CD4-positive, alpha-beta T cell treated with Interleukin-17A for 4 hours (primary cell): ENCODE measurements around the gene CSNK1D.
A peak's percentile ranks its signal among the peaks of the same experiment; 100 is the strongest.

Experiments
- DNase-seq: peaks from one replicate; pipeline ENCODE4 v3.0.0-alpha.2; 2020; ENCODE audit warnings: mixed read lengths

The CSNK1D gene

GRCh38 chr17:82294064-82294773 lies 20.7 kb upstream of the CSNK1D start:
- DNase-seq: peak; percentile 6

GRCh38 chr17:82292251-82293154 lies 19.0 kb upstream of the CSNK1D start:
- DNase-seq: peak; percentile 93

- no peak for DNase-seq
Measured at GRCh38 chr17:82291582-82292250, 18.2 kb upstream of the CSNK1D start.

DNA sequence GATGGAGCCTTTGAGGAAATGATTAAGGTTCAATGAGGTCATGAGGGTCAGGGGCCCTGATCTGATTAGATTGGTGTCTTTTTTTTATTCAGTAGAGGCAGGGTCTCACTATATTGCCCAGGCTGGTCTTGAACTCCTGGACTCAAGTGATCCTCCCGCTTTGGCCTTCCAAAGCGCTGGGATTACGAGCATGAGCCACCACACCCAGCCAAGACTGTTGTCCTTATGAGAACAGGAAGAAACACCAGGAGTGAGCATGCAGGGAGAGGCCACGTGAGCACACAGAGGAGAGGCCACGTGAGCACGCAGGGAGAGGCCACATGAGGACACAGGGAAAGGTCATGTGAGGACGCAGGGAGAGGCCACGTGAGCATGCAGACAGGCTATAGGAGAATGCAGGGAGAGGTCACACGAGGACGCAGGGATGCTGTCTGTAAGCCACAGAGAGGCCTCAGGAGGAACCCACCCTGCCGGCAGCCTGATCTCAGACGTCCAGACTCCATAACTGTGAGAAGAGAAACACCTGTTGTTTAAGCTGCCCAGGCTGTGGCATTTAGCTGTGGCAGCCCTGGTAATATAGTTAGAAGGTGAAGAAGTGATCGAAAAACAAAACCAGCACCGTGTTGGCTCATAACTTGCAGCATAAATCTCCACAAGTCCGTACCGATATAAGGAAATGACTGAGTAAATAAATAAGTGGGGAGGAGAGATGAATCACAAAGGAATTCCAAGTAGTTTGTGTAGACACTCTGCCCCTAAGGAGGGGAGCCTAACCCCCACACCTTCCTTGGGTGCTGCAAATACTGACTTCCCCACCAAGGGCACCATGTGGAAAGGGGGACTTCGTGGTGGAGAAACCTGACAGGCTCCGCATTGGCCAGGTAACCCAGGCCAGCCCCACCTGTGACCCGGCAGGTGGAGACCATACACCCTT lies 14.6 kb upstream of the CSNK1D start:
- DNase-seq: no peak

- no peak for DNase-seq
Measured at GRCh38 chr17:82287013-82287867, 13.7 kb upstream of the CSNK1D start.

GRCh38 chr17:82285141-82285540 lies 11.6 kb upstream of the CSNK1D start:
- no peak for DNase-seq

- peak; percentile 32 for DNase-seq
Measured at GRCh38 chr17:82283208-82283749, 9.8 kb upstream of the CSNK1D start.

- no peak for DNase-seq
Measured at GRCh38 chr17:82282239-82283207, 9.0 kb upstream of the CSNK1D start.

- no peak for DNase-seq
Measured at GRCh38 chr17:82281502-82282238, 8.2 kb upstream of the CSNK1D start.

GRCh38 chr17:82281076-82281475 lies 7.6 kb upstream of the CSNK1D start:
- no peak for DNase-seq

DNA sequence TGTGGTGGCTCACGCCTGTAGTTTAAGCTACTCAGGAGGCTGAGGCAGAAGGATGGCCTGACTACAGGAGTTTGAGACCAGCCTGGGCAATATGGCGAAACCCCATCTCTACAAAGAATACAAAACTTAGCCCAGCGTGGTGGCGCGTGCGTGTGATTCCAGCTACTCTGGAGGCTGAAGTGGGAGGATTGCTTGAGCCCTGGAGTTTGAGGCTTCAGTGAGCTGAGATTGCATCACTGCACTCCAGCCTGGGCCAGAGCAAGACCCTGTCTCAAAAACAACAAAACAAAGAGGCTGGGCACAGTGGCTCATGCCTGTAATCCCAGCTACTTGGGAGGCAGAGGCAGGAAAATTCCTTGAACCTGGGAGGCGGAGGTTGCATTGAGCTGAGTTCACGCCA lies 7.0 kb upstream of the CSNK1D start:
- DNase-seq: no peak

DNA sequence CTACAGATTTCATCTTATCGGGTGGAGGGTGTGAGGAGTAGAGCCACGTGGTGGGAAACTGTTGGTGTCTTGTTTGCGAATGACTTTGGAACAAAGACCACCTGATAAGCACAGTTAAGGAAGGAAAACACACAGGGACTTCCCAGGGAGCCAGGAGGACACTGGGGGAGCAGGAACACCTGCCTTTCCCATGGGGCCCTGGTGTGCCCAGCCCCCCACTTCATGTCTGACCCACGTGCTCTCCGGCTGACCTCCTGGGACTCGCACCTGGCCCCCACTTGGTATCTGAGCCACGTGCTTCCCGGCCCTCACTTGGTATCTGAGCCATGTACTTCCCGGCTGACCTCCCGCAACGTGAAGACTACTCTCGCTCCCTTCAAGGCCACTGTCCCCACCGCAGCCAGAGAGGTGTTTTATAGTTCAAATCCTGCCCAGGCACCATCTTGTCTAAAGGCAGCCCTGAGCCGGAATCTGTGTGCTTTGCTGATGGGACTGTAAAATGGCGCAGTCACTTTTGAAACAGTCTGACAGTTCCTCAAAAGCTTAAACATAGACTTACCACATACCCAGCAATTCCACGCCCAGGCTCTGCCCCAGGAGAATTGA lies 5.4 kb upstream of the CSNK1D start:
- DNase-seq: no peak

GRCh38 chr17:82278308-82278707 lies 4.8 kb upstream of the CSNK1D start:
- DNase-seq: no peak

DNA sequence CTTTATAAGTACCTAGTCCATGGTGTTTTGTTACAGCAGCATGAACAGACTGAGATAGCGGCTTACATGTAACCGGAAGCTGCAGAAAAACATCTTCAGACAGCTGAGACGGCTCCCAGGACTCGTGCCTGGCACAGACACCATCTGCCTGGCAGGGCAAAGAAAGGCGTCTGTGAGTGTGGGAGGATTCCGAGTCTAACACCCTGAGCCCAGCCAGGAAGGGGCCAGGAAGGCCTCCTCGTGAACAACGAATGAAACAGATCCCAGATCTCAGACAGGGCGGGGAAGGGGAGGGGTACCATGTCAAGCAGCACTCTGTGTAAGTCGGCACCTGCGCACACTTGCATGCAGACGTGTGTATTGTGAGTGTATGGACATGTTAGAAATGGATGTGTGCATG lies 4.4 kb upstream of the CSNK1D start:
- DNase-seq: no peak

DNA sequence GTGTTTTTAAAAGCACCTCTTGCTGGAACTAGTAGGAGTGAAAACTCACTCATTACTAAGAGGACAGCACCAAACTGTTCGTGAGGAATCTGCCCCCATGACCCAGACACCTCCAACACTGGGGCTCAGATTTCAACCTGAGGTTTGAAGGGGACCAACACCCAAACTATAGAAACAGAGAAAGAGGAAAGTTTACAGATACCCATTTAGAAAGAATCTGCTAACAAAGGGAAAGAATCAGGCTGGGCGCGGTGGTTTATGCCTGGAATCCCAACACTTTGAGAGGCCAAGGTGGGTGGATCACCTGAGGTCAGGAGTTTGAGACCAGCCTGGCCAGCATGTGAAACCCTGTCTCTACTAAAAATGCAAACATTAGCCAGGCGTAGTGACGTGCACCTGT lies 3.4 kb upstream of the CSNK1D start:
- no peak for DNase-seq

- no peak for DNase-seq
Measured at GRCh38 chr17:82275326-82275725, 1.8 kb upstream of the CSNK1D start.

- DNase-seq: no peak
Measured at GRCh38 chr17:82274134-82275020, 877 bp upstream of the CSNK1D start.
